ENCODE data around the gene STEAP1B. TPM values are rescaled to one million over a fixed set of nuclear protein-coding genes. Genes with fewer than 3 reads are reported as not detected.
"Not testable (repeated sequence)": the region's sequence is repeated elsewhere in the genome, so short reads cannot be mapped to it uniquely, and the experiment has no call there.

Gene STEAP1B
- total RNA-seq, 2 experiments from 2014 or later, result 0.30 to 0.33 TPM

DNA sequence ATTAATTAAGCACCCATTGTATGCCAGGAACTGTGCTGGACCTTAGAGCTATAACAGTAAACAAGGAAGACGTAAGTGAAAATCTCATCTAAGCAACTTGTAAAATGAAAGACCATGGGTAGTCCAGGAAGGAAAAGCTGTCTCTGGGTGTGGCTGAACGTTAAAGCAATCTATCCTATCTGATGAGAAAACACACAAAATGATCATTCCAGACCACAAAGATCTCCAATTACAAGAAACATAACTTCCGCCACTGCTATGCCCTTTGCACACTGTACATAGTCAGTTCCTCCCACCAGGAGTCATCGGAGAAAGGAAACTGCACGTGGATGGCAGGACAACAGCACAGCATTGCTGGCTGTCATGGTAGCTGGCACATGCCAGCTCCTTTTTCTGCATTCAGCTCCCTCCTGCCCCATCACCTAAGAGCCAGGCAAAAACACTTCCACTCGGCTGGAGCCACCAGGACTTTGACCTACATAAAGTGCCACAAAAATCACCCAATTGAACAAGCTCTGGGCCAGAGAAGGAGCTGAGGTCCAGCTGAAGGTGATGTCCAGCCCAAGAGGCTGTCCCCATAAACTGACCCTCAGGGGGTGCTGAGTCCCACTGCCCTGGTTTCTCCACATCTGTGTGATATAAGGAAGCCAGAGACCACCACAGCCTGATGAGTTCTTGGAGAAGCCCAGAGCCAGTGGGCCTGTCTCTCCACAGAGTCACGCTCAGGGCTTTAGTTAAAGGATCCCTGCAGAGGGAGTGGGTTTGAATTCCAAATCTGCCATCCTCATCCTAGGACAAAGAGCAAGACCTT is 56.4 kb downstream of the STEAP1B start:
- no peaks in the 10 kb centered on the region for H3K9me3 Mint-ChIP-seq
- H3K4me1 Mint-ChIP-seq, result peaks cover 15% of the 10 kb centered on the region
- ChIA-PET POLR2A (no interaction called here), CTCF (no interaction called here)
- H3K4me3 Mint-ChIP-seq, result no peak overlapping the region
- no peaks in the 10 kb centered on the region for H3K36me3 Mint-ChIP-seq (ENCODE audit: low read depth)
- DNase-seq, result no peak
- H3K27me3 Mint-ChIP-seq, result peaks cover 14% of the 10 kb centered on the region
- H3K27ac Mint-ChIP-seq, result no peak overlapping the region

DNA sequence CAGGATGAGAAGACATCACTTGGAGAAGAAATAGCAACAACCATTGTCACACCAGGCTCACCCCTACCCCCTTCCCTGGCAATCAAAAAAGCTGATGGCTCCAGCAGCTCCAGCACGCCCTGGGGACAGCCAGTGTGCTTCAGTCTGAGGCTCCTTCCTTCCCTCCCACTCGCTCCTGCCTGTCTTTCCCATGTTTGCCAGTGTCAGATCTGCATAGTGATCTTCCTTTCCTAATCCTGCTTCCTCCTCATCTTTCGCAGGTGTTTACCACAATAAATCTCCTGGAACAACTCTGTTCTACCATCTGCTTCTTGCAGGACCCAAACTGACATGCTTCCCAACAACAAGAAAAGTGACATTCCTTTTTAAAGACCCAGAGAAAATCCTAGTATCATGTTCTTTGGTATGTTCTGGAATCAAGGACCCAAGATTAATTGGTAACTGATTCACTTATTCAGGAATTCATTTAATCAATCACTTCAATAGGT is 57.1 kb downstream of the STEAP1B start:
- no peaks in the 10 kb centered on the region for H3K9me3 Mint-ChIP-seq
- no peak for DNase-seq
- ChIA-PET POLR2A (no interaction called here), CTCF (no interaction called here)
- peaks cover 21% of the 10 kb centered on the region for H3K27me3 Mint-ChIP-seq
- peaks cover 13% of the 10 kb centered on the region for H3K4me1 Mint-ChIP-seq
- H3K4me3 Mint-ChIP-seq, result no peak overlapping the region
- no peak overlapping the region for H3K27ac Mint-ChIP-seq
- H3K36me3 Mint-ChIP-seq (ENCODE audit: low read depth), result no peaks in the 10 kb centered on the region

DNA sequence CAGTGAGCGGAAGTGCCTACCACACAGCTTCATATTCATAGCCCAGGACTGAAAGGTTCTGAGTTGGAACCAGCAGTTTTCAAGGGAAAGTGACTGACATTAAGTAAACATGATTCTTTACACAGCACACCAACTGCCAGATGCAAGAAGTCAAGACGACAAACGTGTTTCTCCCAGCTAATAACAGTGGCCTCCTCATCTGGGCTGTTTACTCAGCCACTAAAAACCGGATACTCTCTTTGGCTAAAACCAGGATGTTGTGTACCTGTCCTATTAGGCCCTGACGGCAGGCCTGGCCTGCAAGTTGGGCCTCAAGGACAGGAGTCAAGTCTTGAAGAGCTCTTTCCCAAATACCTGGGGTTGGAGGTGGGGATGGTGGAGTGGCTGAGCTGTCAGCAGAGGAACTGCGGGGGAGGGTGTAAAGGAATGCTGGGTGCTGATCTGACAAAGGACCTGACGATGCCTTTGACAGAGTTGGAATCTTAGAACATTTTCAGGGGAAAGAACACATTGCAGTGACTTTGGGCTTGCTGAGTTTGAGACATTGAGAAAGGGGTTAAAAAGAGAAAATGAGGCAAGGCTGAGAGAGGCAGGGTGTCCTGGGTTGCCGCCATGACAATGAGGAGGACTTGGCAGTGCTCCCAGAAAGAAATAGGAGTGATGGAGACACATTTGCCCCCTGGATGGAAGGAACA is 57.7 kb downstream of the STEAP1B start:
- no peak for DNase-seq
- Mint-ChIP-seq H3K4me1 (peaks cover 7% of the 10 kb centered on the region), H3K27ac (no peak overlapping the region), H3K36me3 (ENCODE audit: low read depth) (no peaks in the 10 kb centered on the region), H3K4me3 (no peak overlapping the region), H3K9me3 (no peaks in the 10 kb centered on the region), H3K27me3 (peaks cover 25% of the 10 kb centered on the region)
- ChIA-PET CTCF (interaction anchor here (1.0 kb wide), 1 partner anchor 10 kb away, joined by 4 read pairs; no protein-coding TSS in a partner anchor), POLR2A (no interaction called here)

DNA sequence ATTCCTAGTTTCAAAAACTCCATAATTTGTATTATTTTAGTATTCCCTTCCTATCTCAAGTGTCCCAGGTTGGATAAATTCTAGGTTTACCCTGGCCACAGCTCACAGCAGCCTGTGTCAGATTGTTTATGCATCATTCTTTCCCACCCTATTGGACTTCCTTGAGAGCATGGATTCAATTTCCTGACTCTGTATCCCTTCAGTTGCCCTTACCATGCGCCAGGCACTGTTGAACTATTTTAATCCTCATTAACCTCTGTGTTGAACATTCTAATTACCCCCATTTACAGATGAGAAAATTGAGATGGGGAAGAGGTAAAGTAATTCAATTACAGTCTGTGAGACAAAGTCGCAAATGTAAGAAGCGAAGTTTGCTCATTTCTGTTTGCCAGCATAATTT is 58.8 kb downstream of the STEAP1B start:
- no peaks in the 10 kb centered on the region for H3K9me3 Mint-ChIP-seq
- DNase-seq, result no peak
- no peak overlapping the region for H3K27ac Mint-ChIP-seq
- H3K36me3 Mint-ChIP-seq (ENCODE audit: low read depth), result no peaks in the 10 kb centered on the region
- peaks cover 35% of the 10 kb centered on the region for H3K27me3 Mint-ChIP-seq
- H3K4me3 Mint-ChIP-seq, result no peak overlapping the region
- POLR2A ChIA-PET, result interaction anchor here (1.0 kb wide), 1 partner anchor 37 kb away, joined by 3 read pairs; no protein-coding TSS in a partner anchor
- H3K4me1 Mint-ChIP-seq, result peaks cover 7% of the 10 kb centered on the region
- CTCF ChIA-PET, result no interaction called here

DNA sequence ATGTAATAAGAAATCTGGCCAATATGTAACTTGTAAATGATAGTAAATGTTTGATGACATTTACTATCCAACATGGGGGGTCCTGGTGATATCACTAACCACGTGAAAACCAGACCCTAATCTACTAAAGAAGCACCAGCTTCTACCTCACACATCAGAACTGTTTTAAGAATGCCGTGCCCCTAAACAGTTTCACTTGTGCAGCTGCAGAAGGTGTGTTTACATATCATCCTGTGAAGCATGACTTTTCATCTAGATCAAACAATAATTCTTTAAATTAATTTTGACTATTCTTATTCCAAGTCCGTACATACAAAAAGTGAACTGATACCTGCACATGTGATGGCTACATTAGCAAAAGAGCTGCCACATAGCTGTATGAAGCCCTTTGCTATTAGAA is 61.0 kb downstream of the STEAP1B start:
- DNase-seq, result no peak
- CTCF ChIA-PET, result no interaction called here
- Mint-ChIP-seq H3K4me1 (peaks cover 9% of the 10 kb centered on the region), H3K9me3 (no peaks in the 10 kb centered on the region), H3K4me3 (no peak overlapping the region), H3K27me3 (peaks cover 36% of the 10 kb centered on the region), H3K27ac (no peak overlapping the region), H3K36me3 (ENCODE audit: low read depth) (no peaks in the 10 kb centered on the region)
- POLR2A ChIA-PET, result no interaction called here

DNA sequence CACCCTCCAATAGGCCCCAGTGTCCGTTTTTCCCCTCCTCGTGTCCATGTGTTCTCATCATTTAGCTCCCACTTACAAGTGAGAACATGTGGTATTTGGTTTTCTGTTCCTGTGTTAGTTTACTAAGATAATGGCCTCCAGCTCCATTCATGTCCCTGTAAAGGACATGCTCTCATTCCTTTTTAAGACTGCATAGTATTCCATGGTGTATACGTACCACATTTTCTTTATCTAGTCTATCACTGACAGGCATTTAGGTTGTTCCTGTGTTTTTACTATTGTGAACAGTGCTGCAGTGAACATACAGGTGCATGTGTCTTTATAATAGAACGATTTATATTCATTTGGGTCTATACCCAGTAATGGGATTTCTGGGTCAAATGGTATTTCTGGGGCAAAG is 63.4 kb downstream of the STEAP1B start:
- H3K36me3 Mint-ChIP-seq (ENCODE audit: low read depth); DNase-seq; H3K4me3 Mint-ChIP-seq; CTCF ChIA-PET; H3K4me1 Mint-ChIP-seq; POLR2A ChIA-PET; H3K9me3 Mint-ChIP-seq; H3K27ac Mint-ChIP-seq: not testable (repeated sequence)
- peaks cover 30% of the 10 kb centered on the region for H3K27me3 Mint-ChIP-seq

DNA sequence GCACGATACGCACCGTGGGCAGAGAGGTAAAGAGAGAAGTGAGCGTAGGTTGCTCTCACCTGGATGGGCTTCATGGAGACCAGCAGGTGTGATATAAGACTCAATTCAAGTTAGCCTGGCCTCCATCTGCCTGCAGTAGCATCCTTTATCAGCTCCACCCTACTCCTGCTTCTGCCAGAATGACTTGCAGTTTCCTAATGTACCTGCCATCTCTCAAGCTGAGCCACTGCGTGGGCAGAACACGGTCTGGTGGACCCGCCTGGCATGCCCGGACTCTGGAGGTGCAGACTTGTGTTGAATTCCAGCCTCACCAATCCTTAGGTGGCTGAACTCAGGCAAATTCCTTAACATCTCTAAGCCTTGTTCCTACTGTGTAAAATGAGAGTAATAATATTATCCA is 64.3 kb downstream of the STEAP1B start:
- H3K36me3 Mint-ChIP-seq (ENCODE audit: low read depth), result no peaks in the 10 kb centered on the region
- H3K9me3 Mint-ChIP-seq, result no peaks in the 10 kb centered on the region
- no peak overlapping the region for H3K4me3 Mint-ChIP-seq
- H3K4me1 Mint-ChIP-seq, result peaks cover 4% of the 10 kb centered on the region
- DNase-seq, result no peak
- ChIA-PET CTCF (interaction anchor here (1.1 kb wide), 1 partner anchor 17 kb away, joined by 4 read pairs; no protein-coding TSS in a partner anchor), POLR2A (no interaction called here)
- no peak overlapping the region for H3K27ac Mint-ChIP-seq
- peaks cover 28% of the 10 kb centered on the region for H3K27me3 Mint-ChIP-seq

DNA sequence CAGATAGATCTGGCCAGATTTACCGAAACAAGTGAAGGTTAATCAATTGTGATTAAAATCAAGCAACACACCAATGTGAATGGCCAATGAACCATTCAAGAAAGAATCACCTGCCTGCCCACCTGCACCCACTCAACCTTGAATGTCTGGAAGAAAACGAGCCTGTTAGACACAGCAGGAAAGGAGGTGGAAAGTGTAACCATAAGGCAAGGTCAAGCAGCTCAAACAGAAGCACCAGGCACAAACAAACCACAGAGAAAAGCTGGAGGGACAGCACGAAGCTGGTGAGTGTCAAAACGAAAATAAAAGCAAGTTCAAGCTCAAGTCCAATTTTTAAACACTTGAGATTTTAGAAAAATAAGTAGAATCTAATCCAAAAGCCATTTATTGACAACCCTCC is 64.9 kb downstream of the STEAP1B start:
- no peak for DNase-seq
- Mint-ChIP-seq H3K4me3 (no peak overlapping the region), H3K36me3 (ENCODE audit: low read depth) (no peaks in the 10 kb centered on the region), H3K27ac (no peak overlapping the region), H3K9me3 (no peaks in the 10 kb centered on the region), H3K4me1 (peaks cover 4% of the 10 kb centered on the region), H3K27me3 (peaks cover 28% of the 10 kb centered on the region)
- ChIA-PET POLR2A (no interaction called here), CTCF (interaction anchor here (1.1 kb wide), 1 partner anchor 17 kb away, joined by 4 read pairs; no protein-coding TSS in a partner anchor)

DNA sequence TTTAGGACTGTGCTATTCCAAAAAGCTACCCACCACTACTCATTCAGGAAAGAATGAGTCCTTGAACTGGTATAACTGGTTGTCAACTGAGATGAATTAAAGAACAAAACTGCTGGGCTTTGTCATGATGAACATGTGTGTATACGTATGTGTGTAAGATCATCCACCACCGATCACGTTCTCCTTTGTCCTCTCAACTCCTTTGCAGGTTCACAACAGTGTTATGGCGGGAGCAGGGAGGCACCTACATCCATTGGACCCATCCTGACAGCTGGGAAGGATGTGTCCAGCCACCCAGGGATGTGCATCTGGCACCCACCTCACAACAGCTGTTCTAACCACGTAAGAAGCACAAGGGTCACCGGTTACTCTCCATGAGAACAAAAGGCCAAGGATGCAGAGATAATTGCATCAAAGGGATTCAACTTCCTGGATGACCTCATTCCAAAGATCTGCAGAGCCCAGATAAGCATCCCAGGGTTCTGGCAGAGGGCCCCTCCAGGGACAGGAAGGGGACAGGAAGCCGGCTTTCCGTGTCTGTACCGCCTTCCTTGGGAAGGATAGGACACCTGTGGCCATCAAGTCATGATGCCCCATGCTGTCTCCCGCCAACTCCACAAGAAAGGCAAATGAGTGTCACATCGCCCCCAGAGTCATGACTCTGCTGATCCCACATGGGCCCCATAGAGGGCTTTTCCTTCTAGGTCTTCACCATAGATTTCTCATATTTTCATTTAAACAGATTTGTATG is 66.1 kb downstream of the STEAP1B start:
- Mint-ChIP-seq H3K4me1 (peaks cover 4% of the 10 kb centered on the region), H3K9me3 (no peaks in the 10 kb centered on the region), H3K27me3 (peaks cover 25% of the 10 kb centered on the region), H3K27ac (no peak overlapping the region), H3K4me3 (no peak overlapping the region), H3K36me3 (ENCODE audit: low read depth) (no peaks in the 10 kb centered on the region)
- no peak for DNase-seq
- ChIA-PET POLR2A (no interaction called here), CTCF (no interaction called here)

DNA sequence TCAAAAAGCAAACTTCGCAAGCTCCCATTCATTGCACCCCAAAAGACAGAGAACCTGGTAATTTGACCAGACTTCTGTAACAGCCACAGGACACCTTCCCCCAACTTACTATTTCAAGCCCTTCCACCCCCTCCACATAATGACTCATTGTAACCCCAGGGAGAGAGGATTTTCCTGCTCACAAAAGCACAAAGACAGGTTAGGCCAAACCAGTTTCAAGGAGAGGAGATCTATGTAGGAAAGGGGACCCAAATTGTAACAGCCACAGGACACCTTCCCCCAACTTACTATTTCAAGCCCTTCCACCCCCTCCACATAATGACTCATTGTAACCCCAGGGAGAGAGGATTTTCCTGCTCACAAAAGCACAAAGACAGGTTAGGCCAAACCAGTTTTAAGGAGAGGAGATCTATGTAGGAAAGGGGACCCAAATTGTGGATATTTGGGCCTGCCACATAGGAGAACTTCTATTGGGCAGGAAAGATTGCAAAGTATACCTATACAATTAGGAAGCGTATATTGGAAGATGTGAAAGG is 66.8 kb downstream of the STEAP1B start:
- H3K36me3 Mint-ChIP-seq (ENCODE audit: low read depth); H3K27ac Mint-ChIP-seq; H3K4me3 Mint-ChIP-seq; H3K9me3 Mint-ChIP-seq; POLR2A ChIA-PET; DNase-seq; H3K4me1 Mint-ChIP-seq; CTCF ChIA-PET: not testable (repeated sequence)
- peaks cover 20% of the 10 kb centered on the region for H3K27me3 Mint-ChIP-seq

DNA sequence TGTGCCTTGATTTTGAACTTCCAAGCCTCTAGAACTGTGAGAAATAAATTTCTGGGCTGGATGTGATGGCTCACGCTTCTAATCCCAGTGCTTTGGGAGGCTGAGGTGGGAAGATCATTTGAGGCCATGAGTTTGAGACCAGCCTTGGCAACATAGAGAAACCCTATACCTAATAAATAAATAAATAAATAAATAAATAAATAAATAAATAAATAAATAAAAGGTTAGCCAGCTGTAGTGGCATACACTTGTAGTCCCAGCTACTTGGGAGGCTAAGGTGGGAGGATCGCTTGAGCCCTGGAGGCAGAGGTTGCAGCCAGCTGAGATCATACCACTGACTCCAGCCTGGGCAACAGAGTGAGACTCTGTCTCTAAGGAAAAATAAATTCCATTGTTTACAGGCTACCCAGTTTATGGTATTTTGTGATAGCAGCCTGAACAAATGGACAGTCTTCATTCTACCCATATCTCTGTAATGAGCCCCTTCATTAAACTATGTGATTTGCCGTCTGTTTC is 67.7 kb downstream of the STEAP1B start:
- H3K4me1 Mint-ChIP-seq, result peaks cover 4% of the 10 kb centered on the region
- H3K9me3 Mint-ChIP-seq, result no peaks in the 10 kb centered on the region
- no peak for DNase-seq
- CTCF ChIA-PET, result interaction anchor here (1.0 kb wide), 1 partner anchor 322 kb away, joined by 4 read pairs; no protein-coding TSS in a partner anchor
- H3K36me3 Mint-ChIP-seq (ENCODE audit: low read depth), result no peaks in the 10 kb centered on the region
- no peak overlapping the region for H3K4me3 Mint-ChIP-seq
- H3K27me3 Mint-ChIP-seq, result peaks cover 12% of the 10 kb centered on the region
- H3K27ac Mint-ChIP-seq, result no peak overlapping the region
- POLR2A ChIA-PET, result no interaction called here

DNA sequence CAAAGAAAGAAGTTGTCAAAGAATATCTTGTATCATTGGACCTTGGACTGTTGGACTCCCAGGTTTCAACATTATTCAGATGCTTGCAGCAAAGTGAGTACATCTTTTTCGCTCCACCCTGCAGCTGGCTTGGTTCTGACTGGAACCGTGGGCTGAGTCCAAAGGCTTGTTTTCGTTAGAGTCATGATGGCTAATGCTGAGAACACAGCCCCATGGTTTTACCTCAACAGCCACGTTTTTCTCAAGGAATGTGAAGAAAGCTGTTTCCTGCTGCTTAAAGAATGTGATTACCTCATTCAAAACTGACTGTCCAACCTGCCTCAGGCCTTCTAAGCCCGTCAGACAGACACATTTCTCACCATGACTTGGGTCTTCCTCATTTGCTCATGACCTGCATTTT is 69.5 kb downstream of the STEAP1B start:
- CTCF ChIA-PET, result no interaction called here
- DNase-seq, result no peak
- peaks cover 3% of the 10 kb centered on the region for H3K27me3 Mint-ChIP-seq
- H3K9me3 Mint-ChIP-seq, result no peaks in the 10 kb centered on the region
- no peak overlapping the region for H3K4me3 Mint-ChIP-seq
- H3K27ac Mint-ChIP-seq, result no peak overlapping the region
- H3K36me3 Mint-ChIP-seq (ENCODE audit: low read depth), result no peaks in the 10 kb centered on the region
- H3K4me1 Mint-ChIP-seq, result peaks cover 3% of the 10 kb centered on the region
- POLR2A ChIA-PET, result no interaction called here

DNA sequence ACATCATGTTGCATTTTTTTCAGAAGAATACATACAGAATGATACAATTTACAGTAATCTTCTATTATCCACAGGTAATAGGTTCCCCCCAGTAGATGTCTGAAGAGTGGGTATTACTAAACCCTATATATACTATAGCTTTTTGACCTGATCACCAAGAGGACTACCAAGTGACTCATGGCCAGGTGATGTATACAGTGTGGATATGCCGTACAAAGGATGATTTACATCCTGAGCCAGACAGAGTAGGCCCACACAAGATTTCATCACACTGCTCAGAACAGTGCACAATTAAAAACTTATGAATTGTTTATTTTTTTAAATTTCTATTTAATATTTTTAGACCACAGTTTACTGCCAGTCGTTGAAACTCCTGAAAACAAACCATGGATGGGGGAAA is 70.6 kb downstream of the STEAP1B start:
- Mint-ChIP-seq H3K9me3 (no peaks in the 10 kb centered on the region), H3K36me3 (ENCODE audit: low read depth) (no peaks in the 10 kb centered on the region), H3K27me3 (peaks cover 3% of the 10 kb centered on the region), H3K4me1 (no peaks in the 10 kb centered on the region), H3K4me3 (no peak overlapping the region), H3K27ac (no peak overlapping the region)
- ChIA-PET POLR2A (no interaction called here), CTCF (no interaction called here)
- no peak for DNase-seq
